Neural cell (in vitro differentiated cells): ENCODE measurements around the gene CDH12.

Experiments used
- CTCF ChIP-seq: fragments of 450-650 bp; IDR thresholded peaks from 2 replicates; pipeline ENCODE4 v1.5.1; 2014; ENCODE audit warnings: antibody characterized with exemption, mild to moderate bottlenecking, moderate library complexity; ENCODE audit not compliant: poor library complexity, severe bottlenecking
- EP300 ChIP-seq: fragments of 450-650 bp; conservative IDR thresholded peaks from 2 replicates; pipeline ENCODE4 v1.6.1; 2014; ENCODE audit warnings: antibody characterized with exemption, mild to moderate bottlenecking, moderate library complexity; ENCODE audit not compliant: poor library complexity, severe bottlenecking
- MXI1 ChIP-seq: fragments of 450-650 bp; conservative IDR thresholded peaks from 2 replicates; pipeline ENCODE4 v1.6.1; 2014; ENCODE audit warnings: antibody characterized with exemption, mild to moderate bottlenecking; ENCODE audit not compliant: poor library complexity, severe bottlenecking
- POLR2AphosphoS5 ChIP-seq: IDR thresholded peaks from 2 replicates; pipeline ENCODE4 v1.6.1; 2012
- RAD21 ChIP-seq: fragments of 450-650 bp; conservative IDR thresholded peaks from 2 replicates; pipeline ENCODE4 v1.6.1; 2014; ENCODE audit warnings: antibody characterized with exemption, mild to moderate bottlenecking, moderate library complexity
- SMC3 ChIP-seq: fragments of 450-650 bp; conservative IDR thresholded peaks from 2 replicates; pipeline ENCODE4 v1.6.1; 2014; ENCODE audit warnings: antibody characterized with exemption, mild to moderate bottlenecking, moderate library complexity; ENCODE audit not compliant: poor library complexity
- TAF1 ChIP-seq: IDR thresholded peaks from 2 replicates; pipeline ENCODE4 v1.6.1; 2012; ENCODE audit warnings: low read depth
- TF ChIP-seq, protein P1 (sequence below): IDR thresholded peaks from 2 replicates; pipeline ENCODE4 v1.6.1; 2012; ENCODE audit warnings: borderline replicate concordance

- TF ChIP-seq RAD21 (no peak), CTCF (no peak), MXI1 (no peak), POLR2AphosphoS5 (no peak), TAF1 (no peak), SMC3 (no peak), EP300 (no peak)
- TF ChIP-seq, protein P1, sequence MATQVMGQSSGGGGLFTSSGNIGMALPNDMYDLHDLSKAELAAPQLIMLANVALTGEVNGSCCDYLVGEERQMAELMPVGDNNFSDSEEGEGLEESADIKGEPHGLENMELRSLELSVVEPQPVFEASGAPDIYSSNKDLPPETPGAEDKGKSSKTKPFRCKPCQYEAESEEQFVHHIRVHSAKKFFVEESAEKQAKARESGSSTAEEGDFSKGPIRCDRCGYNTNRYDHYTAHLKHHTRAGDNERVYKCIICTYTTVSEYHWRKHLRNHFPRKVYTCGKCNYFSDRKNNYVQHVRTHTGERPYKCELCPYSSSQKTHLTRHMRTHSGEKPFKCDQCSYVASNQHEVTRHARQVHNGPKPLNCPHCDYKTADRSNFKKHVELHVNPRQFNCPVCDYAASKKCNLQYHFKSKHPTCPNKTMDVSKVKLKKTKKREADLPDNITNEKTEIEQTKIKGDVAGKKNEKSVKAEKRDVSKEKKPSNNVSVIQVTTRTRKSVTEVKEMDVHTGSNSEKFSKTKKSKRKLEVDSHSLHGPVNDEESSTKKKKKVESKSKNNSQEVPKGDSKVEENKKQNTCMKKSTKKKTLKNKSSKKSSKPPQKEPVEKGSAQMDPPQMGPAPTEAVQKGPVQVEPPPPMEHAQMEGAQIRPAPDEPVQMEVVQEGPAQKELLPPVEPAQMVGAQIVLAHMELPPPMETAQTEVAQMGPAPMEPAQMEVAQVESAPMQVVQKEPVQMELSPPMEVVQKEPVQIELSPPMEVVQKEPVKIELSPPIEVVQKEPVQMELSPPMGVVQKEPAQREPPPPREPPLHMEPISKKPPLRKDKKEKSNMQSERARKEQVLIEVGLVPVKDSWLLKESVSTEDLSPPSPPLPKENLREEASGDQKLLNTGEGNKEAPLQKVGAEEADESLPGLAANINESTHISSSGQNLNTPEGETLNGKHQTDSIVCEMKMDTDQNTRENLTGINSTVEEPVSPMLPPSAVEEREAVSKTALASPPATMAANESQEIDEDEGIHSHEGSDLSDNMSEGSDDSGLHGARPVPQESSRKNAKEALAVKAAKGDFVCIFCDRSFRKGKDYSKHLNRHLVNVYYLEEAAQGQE: no peak
Measured at GRCh38 chr5:22899341-22899740, 46.2 kb upstream of the CDH12 start.
